OCI-LY7 (cell line): ENCODE measurements around the gene ROBO1.

Experiments
- EZH2phosphoT487 ChIP-seq: fragments of 200-600 bp; sonication (generic); IDR thresholded peaks from 2 replicates; pipeline ENCODE4 v1.6.1; 2018; ENCODE audit warnings: low read depth, borderline replicate concordance, mild to moderate bottlenecking, mixed run types, antibody characterized with exemption, low read length, moderate library complexity, mixed read lengths
- TF ChIP-seq, protein P1 (sequence below): fragments of 200-600 bp; sonication (generic); conservative IDR thresholded peaks from 2 replicates; pipeline ENCODE4 v1.5.1; 2014; ENCODE audit warnings: mild to moderate bottlenecking, antibody characterized with exemption, low read length, moderate library complexity, mixed read lengths

DNA sequence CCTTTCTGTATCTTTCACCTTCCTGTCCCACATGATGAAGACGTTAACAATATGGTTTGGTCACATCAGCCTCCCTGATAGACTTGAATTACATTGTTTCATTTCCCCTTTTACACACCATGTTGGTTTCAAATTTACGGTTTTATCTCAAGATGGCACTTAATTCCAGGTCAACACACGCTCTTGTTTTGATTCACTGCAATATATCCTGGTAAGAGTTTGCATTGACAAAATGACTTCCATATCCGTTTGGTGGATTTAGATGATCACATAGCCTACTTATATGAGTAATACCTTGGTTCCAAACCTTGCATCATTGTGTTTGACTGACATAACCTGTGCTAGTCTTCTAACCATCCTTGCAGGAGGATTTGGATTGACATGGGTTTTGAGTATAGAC lies 499.4 kb downstream of the ROBO1 start:
- TF ChIP-seq, protein P1, sequence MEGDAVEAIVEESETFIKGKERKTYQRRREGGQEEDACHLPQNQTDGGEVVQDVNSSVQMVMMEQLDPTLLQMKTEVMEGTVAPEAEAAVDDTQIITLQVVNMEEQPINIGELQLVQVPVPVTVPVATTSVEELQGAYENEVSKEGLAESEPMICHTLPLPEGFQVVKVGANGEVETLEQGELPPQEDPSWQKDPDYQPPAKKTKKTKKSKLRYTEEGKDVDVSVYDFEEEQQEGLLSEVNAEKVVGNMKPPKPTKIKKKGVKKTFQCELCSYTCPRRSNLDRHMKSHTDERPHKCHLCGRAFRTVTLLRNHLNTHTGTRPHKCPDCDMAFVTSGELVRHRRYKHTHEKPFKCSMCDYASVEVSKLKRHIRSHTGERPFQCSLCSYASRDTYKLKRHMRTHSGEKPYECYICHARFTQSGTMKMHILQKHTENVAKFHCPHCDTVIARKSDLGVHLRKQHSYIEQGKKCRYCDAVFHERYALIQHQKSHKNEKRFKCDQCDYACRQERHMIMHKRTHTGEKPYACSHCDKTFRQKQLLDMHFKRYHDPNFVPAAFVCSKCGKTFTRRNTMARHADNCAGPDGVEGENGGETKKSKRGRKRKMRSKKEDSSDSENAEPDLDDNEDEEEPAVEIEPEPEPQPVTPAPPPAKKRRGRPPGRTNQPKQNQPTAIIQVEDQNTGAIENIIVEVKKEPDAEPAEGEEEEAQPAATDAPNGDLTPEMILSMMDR: no peak
- no peak for TF ChIP-seq EZH2phosphoT487
